Muscle layer of duodenum (tissue), 2 donors: Measurements from ENCODE around the gene C16orf95.

ENCODE experiments used
- H3K27ac ChIP-seq: one replicate; pipeline ENCODE4 v1.7.0; 2013; ENCODE audit warnings: mild to moderate bottlenecking, low read length
- H3K27me3 ChIP-seq: one replicate; pipeline ENCODE4 v1.7.0; 2013; ENCODE audit warnings: low read depth, mild to moderate bottlenecking, control low read depth, low read length
- H3K36me3 ChIP-seq, 2 donors: one replicate each; pipeline ENCODE4 v1.7.0; 2013; ENCODE audit warnings: low read length in 2 of 2, control low read depth in 1 of 2, mild to moderate bottlenecking in 1 of 2; ENCODE audit not compliant: insufficient read depth in 2 of 2, control insufficient read depth in 1 of 2
- H3K4me1 ChIP-seq, 2 donors: one replicate each; pipeline ENCODE4 v1.7.0; 2013; ENCODE audit warnings: low read length in 2 of 2, mild to moderate bottlenecking in 2 of 2, control low read depth in 1 of 2, moderate library complexity in 1 of 2; ENCODE audit not compliant: insufficient read depth in 2 of 2, control insufficient read depth in 1 of 2
- H3K4me3 ChIP-seq, 2 donors: one replicate each; pipeline ENCODE4 v1.7.0; 2013; ENCODE audit warnings: low read length in 2 of 2, low read depth in 1 of 2, mild to moderate bottlenecking in 1 of 2
- H3K9me3 ChIP-seq, 2 donors: one replicate each; pipeline ENCODE4 v1.7.0; 2013; ENCODE audit warnings: low read length in 2 of 2, control low read depth in 1 of 2, mild to moderate bottlenecking in 1 of 2; ENCODE audit not compliant: control insufficient read depth in 1 of 2
- donor health status: healthy.

Gene C16orf95

DNA sequence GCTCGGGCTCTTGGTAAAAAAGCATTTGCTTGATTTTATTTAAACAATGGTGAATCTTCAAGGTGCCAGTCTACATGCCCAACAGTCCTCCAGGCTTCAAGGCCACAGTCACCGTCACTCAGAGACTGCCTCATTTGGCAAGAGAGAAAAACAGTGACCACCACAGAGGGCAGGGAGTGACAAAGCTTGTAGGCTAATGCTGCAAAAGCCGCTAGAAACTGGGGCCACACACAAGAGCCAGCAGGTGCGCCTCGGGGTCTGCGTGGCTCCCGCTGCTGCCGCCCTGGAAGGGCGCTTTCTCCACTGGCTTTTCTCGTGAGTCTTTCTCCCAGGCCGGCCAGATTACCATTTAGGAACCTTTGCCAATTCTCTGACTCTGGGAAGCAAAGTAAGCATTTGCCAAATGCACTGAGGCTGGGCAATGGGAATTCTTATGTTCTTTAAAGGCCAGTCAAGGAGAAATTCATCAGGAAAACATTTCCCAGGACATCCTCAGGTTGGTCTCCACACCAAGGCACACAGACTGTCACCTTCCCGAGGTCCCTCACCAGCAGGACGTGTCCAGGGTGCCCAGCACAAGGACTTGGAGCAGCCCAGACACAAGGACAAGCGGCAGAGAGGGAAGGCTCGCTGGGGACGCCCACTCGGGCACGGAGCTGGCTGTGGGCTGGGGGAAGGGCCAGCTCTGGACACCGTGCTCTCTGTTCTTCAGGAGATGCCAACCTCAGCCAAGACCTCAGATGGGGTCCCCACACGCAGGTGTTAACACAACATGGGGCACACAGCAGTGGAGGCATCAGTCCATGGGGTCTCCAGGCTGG lies 12.5 kb upstream of the C16orf95 start:
- Histone ChIP-seq H3K4me1 (peaks cover 0 to 15% of the 10 kb centered on the region in 2 donors), H3K4me3 (no peak overlapping the region), H3K9me3 (no peaks in the 10 kb centered on the region), H3K36me3 (peaks cover 32 to 50% of the 10 kb centered on the region in 2 donors), H3K27ac (no peak overlapping the region), H3K27me3 (no peaks in the 10 kb centered on the region)

DNA sequence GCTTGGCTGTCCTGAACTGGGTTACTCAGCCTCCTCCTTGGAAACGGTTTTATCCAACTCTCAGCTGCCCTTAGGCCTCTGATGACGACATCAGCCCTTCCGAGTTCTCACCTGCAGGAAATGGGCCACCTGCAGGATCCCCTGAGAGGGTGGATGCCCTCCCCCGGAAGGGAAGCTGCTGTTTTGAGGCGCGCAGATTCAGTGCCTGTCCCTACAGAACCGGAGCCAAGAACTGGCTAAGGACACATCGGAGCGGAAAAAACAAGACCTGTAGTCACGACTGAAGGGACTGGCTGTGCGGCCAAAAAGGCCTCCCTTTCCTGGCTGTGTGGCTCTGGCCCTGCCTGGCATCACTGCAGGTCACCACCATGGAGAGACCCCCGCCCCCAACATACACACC lies 11.7 kb upstream of the C16orf95 start:
- peaks cover 0 to 20% of the 10 kb centered on the region in 2 donors for H3K4me1 ChIP-seq
- H3K27ac ChIP-seq, result no peak overlapping the region
- H3K4me3 ChIP-seq, result no peak overlapping the region
- no peaks in the 10 kb centered on the region for H3K9me3 ChIP-seq
- H3K36me3 ChIP-seq, result peaks cover 24 to 42% of the 10 kb centered on the region in 2 donors
- H3K27me3 ChIP-seq, result no peaks in the 10 kb centered on the region

DNA sequence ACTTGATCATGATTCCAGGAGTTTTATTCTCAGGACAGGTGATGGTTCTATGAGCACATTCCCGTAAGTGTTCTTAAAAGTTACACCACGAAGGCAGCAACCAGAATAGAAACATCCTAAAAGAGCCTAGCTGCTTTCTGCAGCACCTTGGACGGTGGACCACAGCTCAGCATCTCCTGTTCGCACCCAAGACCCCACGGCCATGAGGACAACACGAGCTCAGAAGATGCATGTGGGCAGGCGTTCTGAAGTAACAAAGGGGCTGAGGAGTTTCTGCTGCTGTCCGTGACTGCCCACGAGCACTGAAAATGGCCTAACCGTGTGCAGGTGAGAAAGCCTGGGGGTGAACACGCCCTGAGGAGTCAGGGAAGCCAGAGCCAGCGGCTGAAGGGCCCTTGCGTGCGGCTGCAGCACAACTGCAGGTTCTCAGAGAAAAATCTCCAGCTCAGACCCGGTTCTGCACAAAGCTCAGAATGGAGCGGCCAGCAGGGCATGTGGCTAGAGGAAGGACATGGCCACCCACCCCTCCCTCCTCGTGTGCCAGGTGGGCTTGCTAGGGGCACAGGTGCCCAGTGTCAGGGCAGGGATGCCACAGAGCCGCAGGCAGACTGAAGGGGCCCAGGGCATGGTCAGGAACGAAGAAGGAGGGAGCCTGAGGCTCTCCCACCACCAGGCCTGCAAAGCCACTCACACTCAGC lies 10.8 kb upstream of the C16orf95 start:
- H3K36me3 ChIP-seq, result peaks cover 24 to 37% of the 10 kb centered on the region in 2 donors
- H3K9me3 ChIP-seq, result no peaks in the 10 kb centered on the region
- no peak overlapping the region for H3K4me3 ChIP-seq
- H3K27me3 ChIP-seq, result no peaks in the 10 kb centered on the region
- peaks cover 0 to 20% of the 10 kb centered on the region in 2 donors for H3K4me1 ChIP-seq
- no peak overlapping the region for H3K27ac ChIP-seq

DNA sequence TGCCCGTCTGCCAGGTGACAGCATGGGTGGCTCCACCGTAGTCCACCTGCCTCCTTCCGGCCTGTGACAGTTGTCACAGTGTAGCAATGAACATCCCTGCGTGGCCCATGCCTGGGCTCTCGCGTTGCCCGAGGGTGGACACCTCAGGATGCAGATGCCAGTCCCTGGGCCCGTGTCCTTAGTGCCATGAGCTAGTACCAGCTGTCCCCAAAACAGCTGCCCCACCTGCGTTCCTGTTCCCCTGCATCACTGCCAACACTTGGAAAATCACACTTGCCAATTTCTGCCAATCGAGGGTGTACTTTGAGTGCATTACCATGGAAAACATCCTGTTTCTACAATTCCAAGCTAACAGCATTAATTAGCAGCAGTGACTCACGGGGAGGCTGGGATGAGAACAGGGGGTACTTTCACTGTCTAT lies 9.0 kb upstream of the C16orf95 start:
- peaks cover 0 to 10% of the 10 kb centered on the region in 2 donors for H3K4me1 ChIP-seq
- no peak overlapping the region for H3K27ac ChIP-seq
- peaks cover 24 to 36% of the 10 kb centered on the region in 2 donors for H3K36me3 ChIP-seq
- no peak overlapping the region for H3K4me3 ChIP-seq
- H3K27me3 ChIP-seq, result no peaks in the 10 kb centered on the region
- no peaks in the 10 kb centered on the region for H3K9me3 ChIP-seq

DNA sequence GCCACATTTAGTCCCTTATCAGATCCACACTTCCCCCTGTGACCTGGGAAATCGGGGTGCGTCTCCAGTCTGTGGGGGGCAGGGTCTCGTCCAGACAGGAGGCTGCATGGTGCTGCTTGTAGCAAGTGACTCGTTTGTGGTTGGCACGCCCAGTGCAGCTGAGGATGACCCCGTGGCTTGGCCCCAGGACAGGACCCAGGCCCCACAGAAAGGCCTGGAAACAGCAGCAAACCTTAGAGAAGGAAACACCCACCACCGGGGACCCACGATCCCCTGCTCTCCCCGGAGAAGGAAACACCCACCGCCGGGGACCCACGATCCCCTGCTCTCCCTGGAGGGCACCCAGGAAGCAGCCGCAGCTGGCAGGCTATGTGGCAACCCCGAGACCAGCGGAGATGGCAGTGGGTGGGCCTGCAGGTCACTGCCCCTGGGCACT lies 8.2 kb upstream of the C16orf95 start:
- peaks cover 19 to 31% of the 10 kb centered on the region in 2 donors for H3K36me3 ChIP-seq
- H3K27ac ChIP-seq, result no peak overlapping the region
- H3K4me3 ChIP-seq, result no peak overlapping the region
- no peaks in the 10 kb centered on the region for H3K27me3 ChIP-seq
- H3K4me1 ChIP-seq, result peaks cover 0 to 10% of the 10 kb centered on the region in 2 donors
- H3K9me3 ChIP-seq, result no peaks in the 10 kb centered on the region

DNA sequence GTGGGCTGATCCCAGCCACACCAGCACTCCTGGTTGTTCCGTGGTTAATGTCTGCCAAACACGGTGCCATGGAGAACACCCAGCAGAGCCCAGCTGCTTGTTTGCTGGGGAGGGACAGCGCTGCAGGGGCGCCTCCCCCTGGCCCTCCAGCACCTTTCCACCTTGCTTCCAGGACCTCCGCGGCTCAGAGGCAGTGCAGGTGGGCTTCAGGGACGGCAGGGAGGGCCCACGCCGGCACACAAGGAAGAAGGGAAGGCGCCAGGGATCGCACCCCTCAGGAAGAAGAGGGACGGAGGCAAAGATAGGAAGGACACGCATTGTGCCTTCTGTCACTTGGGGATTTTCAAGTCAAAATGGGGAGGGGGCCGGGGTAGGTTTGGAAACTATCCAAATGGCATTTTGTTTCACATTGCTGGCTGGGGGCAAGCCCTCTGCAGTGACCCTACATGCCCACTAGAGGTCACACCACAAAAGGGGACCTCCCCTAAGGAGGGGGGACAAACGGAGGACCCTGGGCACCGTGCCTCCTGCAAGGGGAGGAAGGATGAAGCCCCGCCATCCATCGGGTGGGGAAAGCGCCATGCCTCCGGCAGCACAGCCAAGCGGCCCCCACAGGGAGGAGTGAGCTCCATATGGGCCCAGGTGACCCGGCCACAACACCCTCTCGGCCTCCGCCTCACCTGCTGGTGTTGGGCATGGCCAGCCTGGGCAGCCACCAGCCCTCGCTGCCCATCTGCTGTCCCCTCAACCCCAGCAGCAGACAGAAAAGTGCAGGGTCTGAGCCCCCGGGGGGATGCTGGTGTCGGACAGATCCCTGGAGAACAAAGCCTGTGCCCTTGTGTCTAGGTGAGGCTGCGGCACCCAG lies 7.5 kb upstream of the C16orf95 start:
- Histone ChIP-seq H3K36me3 (peaks cover 11 to 24% of the 10 kb centered on the region in 2 donors), H3K4me1 (peaks cover 0 to 10% of the 10 kb centered on the region in 2 donors), H3K9me3 (no peaks in the 10 kb centered on the region), H3K4me3 (no peak overlapping the region), H3K27ac (no peak overlapping the region), H3K27me3 (no peaks in the 10 kb centered on the region)

DNA sequence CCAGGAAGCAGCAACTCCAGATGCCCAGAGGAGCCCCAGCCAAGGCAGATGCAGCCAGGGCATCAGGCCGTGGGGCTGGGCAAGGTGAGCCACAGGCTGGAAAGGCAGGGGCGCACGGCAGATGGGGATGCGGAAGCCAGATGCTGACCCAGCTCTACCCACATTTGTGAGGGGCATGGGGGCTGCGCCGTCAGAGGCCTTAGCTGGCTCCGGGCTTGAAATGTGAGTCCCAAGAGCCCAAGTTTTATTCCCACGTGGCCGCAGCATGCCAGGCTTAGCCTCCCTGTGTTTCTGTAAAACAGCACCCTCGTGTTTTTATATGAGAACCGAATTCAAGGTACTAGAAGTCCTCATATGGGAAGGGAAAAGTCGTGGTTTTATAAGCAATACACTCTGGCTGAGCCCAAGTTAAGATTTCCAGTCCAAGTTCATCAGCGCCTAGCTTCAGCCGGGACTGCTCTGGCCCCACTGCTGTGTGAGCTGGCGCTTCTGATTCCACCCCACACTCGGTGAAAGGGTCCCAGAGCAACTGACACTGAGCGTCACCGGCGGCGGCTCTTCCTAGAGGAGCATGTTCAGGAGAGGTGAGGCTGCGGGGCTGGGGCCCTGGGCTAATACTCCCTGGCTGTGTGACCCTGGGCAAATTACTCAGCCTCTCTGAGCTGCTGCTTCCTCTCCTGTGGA lies 6.7 kb upstream of the C16orf95 start:
- H3K9me3 ChIP-seq, result no peaks in the 10 kb centered on the region
- H3K36me3 ChIP-seq, result peaks cover 4 to 17% of the 10 kb centered on the region in 2 donors
- no peak overlapping the region for H3K4me3 ChIP-seq
- H3K27me3 ChIP-seq, result no peaks in the 10 kb centered on the region
- peaks cover 0 to 10% of the 10 kb centered on the region in 2 donors for H3K4me1 ChIP-seq
- H3K27ac ChIP-seq, result no peak overlapping the region

DNA sequence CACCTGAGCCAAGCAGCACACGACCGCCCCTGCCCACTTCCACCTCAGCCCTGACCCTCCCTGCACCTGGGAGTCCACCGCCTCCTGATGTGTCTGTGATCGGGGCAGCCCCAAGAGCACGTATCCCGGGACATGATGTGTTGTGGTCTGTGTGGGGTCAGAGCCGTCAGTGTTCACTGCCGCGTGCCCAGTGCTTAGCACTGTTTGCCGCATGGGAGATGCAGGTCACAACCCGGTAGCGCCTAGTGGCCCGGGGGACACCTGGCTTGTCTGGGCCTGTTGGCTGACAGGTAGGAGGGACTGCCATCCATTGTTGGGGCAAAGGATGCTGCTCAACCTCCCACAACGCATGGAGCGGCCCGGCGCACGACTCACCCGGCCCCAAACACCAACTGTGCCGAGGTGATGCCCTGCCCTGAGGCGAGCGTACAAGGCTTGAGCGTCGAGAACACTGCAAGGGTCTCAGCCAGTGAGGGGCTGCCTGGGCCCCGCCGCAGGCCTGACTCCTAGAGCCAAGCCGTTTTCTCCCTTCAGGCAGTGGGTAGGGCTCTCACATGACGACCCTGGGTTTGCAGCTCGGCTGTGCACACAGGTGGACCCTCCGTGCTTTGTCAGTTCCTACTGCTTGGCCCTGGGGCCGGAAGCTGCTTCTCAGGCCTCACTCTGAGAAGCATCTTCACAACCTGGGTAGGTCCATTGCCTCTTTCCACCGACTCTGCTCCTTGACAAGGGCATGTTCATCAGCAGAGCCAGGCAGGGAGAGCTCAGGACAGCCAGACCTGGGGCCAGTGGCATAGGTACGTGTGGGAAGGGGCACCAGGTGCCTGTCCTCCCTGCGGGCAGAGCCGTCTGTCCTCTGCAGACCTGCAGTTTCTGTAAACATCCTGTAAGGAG lies 5.9 kb upstream of the C16orf95 start:
- Histone ChIP-seq H3K27me3 (no peaks in the 10 kb centered on the region), H3K4me3 (no peak overlapping the region), H3K9me3 (no peaks in the 10 kb centered on the region), H3K4me1 (peaks cover 0 to 13% of the 10 kb centered on the region in 2 donors), H3K36me3 (peaks cover 4 to 10% of the 10 kb centered on the region in 2 donors), H3K27ac (no peak overlapping the region)

DNA sequence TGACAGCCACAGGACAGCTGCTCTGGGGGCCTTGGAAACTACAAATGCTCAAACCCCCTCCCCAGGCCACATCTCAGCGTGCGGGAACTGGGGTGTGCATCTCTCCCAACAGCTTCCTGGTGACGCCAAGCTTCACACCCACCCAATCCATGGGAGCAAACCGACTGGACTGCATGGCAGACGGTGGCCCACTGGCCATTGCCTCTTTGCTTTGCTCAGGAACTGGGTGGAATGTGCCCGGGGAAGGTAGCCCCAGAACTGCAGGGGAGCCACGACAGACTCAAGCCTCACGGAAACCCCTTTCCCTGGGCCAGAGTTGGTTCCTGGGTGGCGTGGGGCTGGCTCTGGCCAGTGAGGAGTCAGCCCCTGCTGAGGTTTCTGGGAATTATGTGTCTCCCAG lies 5.2 kb upstream of the C16orf95 start:
- H3K36me3 ChIP-seq, result peaks cover 0 to 2% of the 10 kb centered on the region in 2 donors
- H3K27ac ChIP-seq, result no peak overlapping the region
- H3K27me3 ChIP-seq, result no peaks in the 10 kb centered on the region
- no peaks in the 10 kb centered on the region for H3K9me3 ChIP-seq
- H3K4me3 ChIP-seq, result no peak overlapping the region
- H3K4me1 ChIP-seq, result peaks cover 0 to 16% of the 10 kb centered on the region in 2 donors
